Brain microvascular endothelial cell (primary cell): Measurements from ENCODE around the gene APELA.
"Not testable (repeated sequence)": the region's sequence is repeated elsewhere in the genome, so short reads cannot be mapped to it uniquely, and the experiment has no call there.

Experiments
- DNase-seq: peaks from one replicate; pipeline ENCODE4 v3.0.0-alpha.2; 2020
- H3K27ac ChIP-seq: fragments of 250-450 bp; sonication (Bioruptor Pico); 2 replicates; pipeline ENCODE4 v1.5.1; 2020; ENCODE audit warnings: mild to moderate bottlenecking, moderate library complexity
- H3K27me3 ChIP-seq: fragments of 250-450 bp; sonication (Bioruptor Pico); replicated peaks from 2 replicates; pipeline ENCODE4 v1.5.1; 2020; ENCODE audit warnings: mild to moderate bottlenecking
- H3K36me3 ChIP-seq: fragments of 250-450 bp; sonication (Bioruptor Pico); replicated peaks from 2 replicates; pipeline ENCODE4 v1.5.1; 2020; ENCODE audit warnings: mild to moderate bottlenecking
- H3K4me3 ChIP-seq: 2 replicates; pipeline ENCODE4 v1.5.1; 2011; ENCODE audit warnings: low read depth, mild to moderate bottlenecking, control low read depth, low read length, moderate library complexity
- CTCF ChIP-seq: IDR thresholded peaks from 2 replicates; pipeline ENCODE4 v1.5.1; 2011; ENCODE audit warnings: low read depth, mild to moderate bottlenecking, moderate library complexity, low read length, control low read depth, inconsistent platforms; ENCODE audit errors: missing control alignments
- in situ Hi-C: cut with HindIII; loops from 2 replicates; pipeline ENCODE4 v1.10.0; 2017; ENCODE audit warnings: low sequenced_read_pairs, low pct_ligation_motif_present

Gene APELA

GRCh38 chr4:164904336-164904735 lies 27.4 kb downstream of the APELA start:
- no peak for TF ChIP-seq CTCF
- H3K4me3 ChIP-seq: no peak overlapping the region
- no peak overlapping the region for H3K27ac ChIP-seq
- in situ Hi-C loops: no loop called here
- H3K36me3 ChIP-seq: no peaks in the 10 kb centered on the region
- no peak for DNase-seq
- H3K27me3 ChIP-seq: no peaks in the 10 kb centered on the region

GRCh38 chr4:164904941-164905340 lies 28.0 kb downstream of the APELA start:
- no peak overlapping the region for H3K27ac ChIP-seq
- H3K27me3 ChIP-seq: no peaks in the 10 kb centered on the region
- H3K36me3 ChIP-seq: no peaks in the 10 kb centered on the region
- no peak for DNase-seq
- H3K4me3 ChIP-seq: no peak overlapping the region
- in situ Hi-C loops: no loop called here
- no peak for TF ChIP-seq CTCF

- no peak for DNase-seq
- in situ Hi-C loops: no loop called here
- no peak overlapping the region for H3K4me3 ChIP-seq
- no peak overlapping the region for H3K27ac ChIP-seq
- no peaks in the 10 kb centered on the region for H3K27me3 ChIP-seq
- TF ChIP-seq CTCF: no peak
- no peaks in the 10 kb centered on the region for H3K36me3 ChIP-seq
Measured at GRCh38 chr4:164906368-164906767, 29.4 kb downstream of the APELA start.

- in situ Hi-C loops, DNase-seq, H3K27ac ChIP-seq: not testable (repeated sequence)
Measured at GRCh38 chr4:164913506-164913905, 36.5 kb downstream of the APELA start.

GRCh38 chr4:164918956-164919355 lies 42.0 kb downstream of the APELA start:
- H3K4me3 ChIP-seq: no peak overlapping the region
- H3K36me3 ChIP-seq: no peaks in the 10 kb centered on the region
- DNase-seq: no peak
- no peak for TF ChIP-seq CTCF
- H3K27ac ChIP-seq: no peak overlapping the region
- in situ Hi-C loops: no loop called here
- H3K27me3 ChIP-seq: no peaks in the 10 kb centered on the region

More at GRCh38 chr4:164913506-164913905, 36.5 kb downstream of the APELA start:
- not testable (repeated sequence) for H3K4me3 ChIP-seq, H3K27me3 ChIP-seq, H3K36me3 ChIP-seq

GRCh38 chr4:164924670-164925238 lies 47.8 kb downstream of the APELA start:
- no peaks in the 10 kb centered on the region for H3K36me3 ChIP-seq
- TF ChIP-seq CTCF: no peak
- no peak for DNase-seq
- no peak overlapping the region for H3K27ac ChIP-seq
- H3K4me3 ChIP-seq: no peak overlapping the region
- in situ Hi-C loops: no loop called here
- H3K27me3 ChIP-seq: no peaks in the 10 kb centered on the region
